ENCODE measurements around the gene INSR.
A peak's percentile ranks its signal among the peaks of the same experiment; 100 is the strongest.

The INSR gene

GRCh38 chr19:7104747-7105447 is 189.3 kb downstream of the INSR start:
- Histone ChIP-seq H3K4me3 (no peak overlapping the region), H3K27me3 (ENCODE audit: low read depth) (no peaks in the 10 kb centered on the region), H3K36me3 (replicated peaks) (no peaks in the 10 kb centered on the region), H3K9me3 (no peaks in the 10 kb centered on the region), H3K4me1 (peaks cover under 1% of the 10 kb centered on the region; the same call in 1 of the 2 replicates)
- no peak for DNase-seq (ENCODE audit: low spot score in 2 of 2)
- in situ Hi-C loops (cut with MboI; ENCODE audit: low sequenced_read_pairs): loop anchor here (5.0 to 25.0 kb wide), 2 partner anchors 237 to 707 kb away; no protein-coding TSS in a partner anchor

DNA sequence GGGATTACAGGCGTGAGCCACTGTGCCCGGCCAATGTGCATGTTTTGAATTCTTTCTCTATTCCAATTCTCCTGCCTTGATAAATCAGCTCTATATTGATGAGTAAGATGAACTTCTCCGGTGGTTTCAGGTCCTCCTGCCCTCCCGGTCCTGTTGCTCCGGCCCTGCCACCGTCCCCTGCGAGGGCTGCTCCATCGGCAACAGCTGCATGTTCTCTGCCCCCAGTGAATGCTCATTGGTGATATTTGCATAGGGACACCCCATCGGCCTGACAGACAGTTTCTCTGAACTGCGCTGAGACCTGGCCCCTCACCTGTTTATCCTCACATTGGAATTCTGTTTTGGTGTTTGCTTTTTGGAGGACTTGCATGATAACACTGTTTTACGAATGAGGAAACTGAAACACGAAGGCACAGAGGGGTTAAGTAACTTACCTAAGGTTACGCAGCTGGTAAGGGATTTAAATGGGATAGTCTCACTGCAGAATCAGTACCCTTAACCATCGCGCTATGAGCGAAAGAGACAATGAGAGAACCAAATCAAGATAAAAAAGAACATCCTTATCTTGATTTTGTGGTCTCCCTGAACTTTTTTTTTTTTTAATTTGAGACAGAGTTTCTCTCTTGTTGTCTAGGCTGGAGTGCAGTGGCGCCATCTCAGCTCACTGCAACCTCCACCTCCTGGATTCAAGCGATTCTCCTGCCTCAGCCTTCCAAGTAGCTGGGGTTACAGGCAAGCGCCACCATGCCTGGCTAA is 192.5 kb downstream of the INSR start:
- Histone ChIP-seq H3K4me3 (no peak overlapping the region), H3K36me3 (replicated peaks) (no peaks in the 10 kb centered on the region), H3K4me1 (peaks cover 5% of the 10 kb centered on the region), H3K27me3 (ENCODE audit: low read depth) (no peaks in the 10 kb centered on the region), H3K9me3 (no peaks in the 10 kb centered on the region; the same call in 1 of the 2 replicates)
- DNase-seq (ENCODE audit: low spot score in 2 of 2): no peak
- in situ Hi-C loops (cut with MboI; ENCODE audit: low sequenced_read_pairs): loop anchor here (5.0 to 25.0 kb wide), 2 partner anchors 241 to 711 kb away; no protein-coding TSS in a partner anchor

- H3K27me3 ChIP-seq (ENCODE audit: low read depth): no peaks in the 10 kb centered on the region
- in situ Hi-C loops (cut with MboI; ENCODE audit: low sequenced_read_pairs): no loop called here
- peaks cover 1% of the 10 kb centered on the region; the same call in 1 of the 2 replicates for H3K9me3 ChIP-seq
- peaks cover 5% of the 10 kb centered on the region for H3K4me1 ChIP-seq
- H3K36me3 ChIP-seq (replicated peaks): no peaks in the 10 kb centered on the region
- peak overlapping the region; percentile 54 for H3K4me3 ChIP-seq
- peak in 1 of 2 experiments; percentile 95 for DNase-seq (ENCODE audit: low spot score in 2 of 2)
Measured at GRCh38 chr19:7099597-7099921, 194.7 kb downstream of the INSR start.

- Histone ChIP-seq H3K9me3 (peaks cover 4% of the 10 kb centered on the region; the same call in 1 of the 2 replicates), H3K36me3 (replicated peaks) (no peaks in the 10 kb centered on the region), H3K4me1 (peaks cover 5% of the 10 kb centered on the region), H3K4me3 (peak overlapping the region; percentile 54), H3K27me3 (ENCODE audit: low read depth) (no peaks in the 10 kb centered on the region)
- in situ Hi-C loops (cut with MboI; ENCODE audit: low sequenced_read_pairs): no loop called here
- peak; percentile 85 to 95 for DNase-seq (ENCODE audit: low spot score in 2 of 2)
Measured at GRCh38 chr19:7098701-7099596, 195.3 kb downstream of the INSR start.

- Histone ChIP-seq H3K36me3 (replicated peaks) (no peaks in the 10 kb centered on the region), H3K4me3 (peak overlapping the region; percentile 54), H3K9me3 (peaks cover 5% of the 10 kb centered on the region; the same call in 1 of the 2 replicates), H3K27me3 (ENCODE audit: low read depth) (no peaks in the 10 kb centered on the region), H3K4me1 (peaks cover 5% of the 10 kb centered on the region)
- DNase-seq (ENCODE audit: low spot score in 2 of 2): no peak
- in situ Hi-C loops (cut with MboI; ENCODE audit: low sequenced_read_pairs): no loop called here
Measured at GRCh38 chr19:7098096-7098495, 196.1 kb downstream of the INSR start.

DNA sequence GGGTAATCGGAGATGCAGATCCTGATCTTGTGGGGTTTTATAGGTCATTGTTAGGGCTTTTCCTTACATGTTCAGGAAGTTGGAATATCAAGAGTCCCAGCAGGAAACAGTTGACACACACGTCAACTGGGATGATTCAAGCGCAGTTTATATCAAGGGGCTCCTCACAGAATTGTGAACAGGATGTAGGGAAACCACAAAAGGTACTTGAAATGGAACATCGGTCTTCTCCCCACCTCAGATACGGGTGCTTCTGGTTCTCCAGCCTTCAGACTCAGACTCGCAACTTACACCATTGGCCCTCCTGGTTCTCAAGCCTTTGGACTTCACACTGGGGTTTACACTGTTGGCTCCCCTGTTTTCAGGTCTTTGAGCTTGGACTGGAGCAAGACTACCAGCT is 205.2 kb downstream of the INSR start:
- Histone ChIP-seq H3K4me1 (no peaks in the 10 kb centered on the region), H3K9me3 (peaks cover 13% of the 10 kb centered on the region), H3K36me3 (replicated peaks) (peaks cover 12% of the 10 kb centered on the region), H3K27me3 (ENCODE audit: low read depth) (no peaks in the 10 kb centered on the region), H3K4me3 (no peak overlapping the region)
- DNase-seq (ENCODE audit: low spot score in 2 of 2): no peak
- in situ Hi-C loops (cut with MboI; ENCODE audit: low sequenced_read_pairs): no loop called here

DNA sequence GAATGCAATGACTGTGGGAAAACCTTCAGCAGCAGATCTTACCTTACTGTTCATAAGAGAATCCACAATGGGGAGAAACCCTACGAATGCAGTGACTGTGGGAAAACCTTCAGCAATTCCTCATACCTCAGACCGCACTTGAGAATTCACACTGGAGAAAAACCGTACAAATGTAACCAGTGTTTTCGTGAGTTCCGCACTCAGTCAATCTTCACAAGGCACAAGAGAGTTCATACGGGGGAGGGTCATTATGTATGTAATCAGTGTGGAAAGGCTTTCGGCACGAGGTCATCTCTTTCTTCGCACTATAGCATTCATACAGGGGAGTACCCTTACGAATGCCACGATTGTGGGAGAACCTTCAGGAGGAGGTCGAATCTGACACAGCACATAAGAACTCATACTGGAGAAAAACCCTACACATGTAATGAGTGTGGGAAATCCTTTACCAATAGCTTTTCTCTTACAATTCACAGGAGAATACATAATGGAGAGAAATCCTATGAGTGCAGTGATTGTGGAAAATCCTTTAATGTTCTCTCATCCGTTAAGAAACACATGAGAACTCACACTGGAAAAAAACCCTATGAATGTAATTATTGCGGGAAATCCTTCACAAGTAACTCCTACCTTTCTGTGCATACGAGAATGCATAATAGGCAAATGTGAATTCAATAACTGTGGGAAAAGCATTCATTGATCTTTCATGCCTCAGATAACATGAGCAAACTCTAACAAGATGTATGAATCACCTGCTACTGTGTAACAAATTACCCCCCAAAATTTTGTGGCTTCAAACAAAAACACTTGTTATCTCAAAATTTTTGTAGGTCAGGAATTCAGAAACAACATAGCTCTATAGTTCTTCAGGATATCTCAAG is 210.9 kb downstream of the INSR start:
- H3K9me3 ChIP-seq: peaks cover 41% of the 10 kb centered on the region
- in situ Hi-C loops (cut with MboI; ENCODE audit: low sequenced_read_pairs): no loop called here

DNA sequence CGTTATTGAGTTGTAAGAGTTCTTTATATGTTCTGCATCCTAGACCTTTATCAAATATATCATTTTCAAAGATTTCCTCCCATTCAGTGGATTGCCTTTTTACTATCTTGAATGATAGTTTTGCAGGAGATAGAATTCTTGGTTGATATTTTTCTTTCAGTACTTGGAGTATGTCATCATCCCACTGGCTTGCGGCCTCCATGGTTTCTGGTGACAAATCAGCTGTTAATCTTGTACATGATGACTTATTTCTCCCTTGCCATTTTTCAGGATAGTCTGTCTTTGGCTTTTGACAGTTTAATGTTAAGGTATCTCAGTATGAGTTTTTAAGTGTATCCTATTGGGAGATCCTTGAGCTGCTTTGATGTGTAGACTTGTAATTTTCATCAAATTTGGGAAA is 216.2 kb downstream of the INSR start:
- H3K27me3 ChIP-seq (ENCODE audit: low read depth): no peaks in the 10 kb centered on the region
- H3K36me3 ChIP-seq (replicated peaks): peaks cover 79% of the 10 kb centered on the region
- DNase-seq (ENCODE audit: low spot score in 2 of 2): no peak
- H3K4me3 ChIP-seq: no peak overlapping the region
- in situ Hi-C loops (cut with MboI; ENCODE audit: low sequenced_read_pairs): no loop called here
- peaks cover 19% of the 10 kb centered on the region for H3K9me3 ChIP-seq
- no peaks in the 10 kb centered on the region for H3K4me1 ChIP-seq

More for the DNA sequence above, 210.9 kb downstream of the INSR start:
- no peaks in the 10 kb centered on the region for H3K27me3 ChIP-seq (ENCODE audit: low read depth)
- H3K4me1 ChIP-seq: no peaks in the 10 kb centered on the region
- H3K4me3 ChIP-seq: no peak overlapping the region
- DNase-seq (ENCODE audit: low spot score in 2 of 2): no peak
- H3K36me3 ChIP-seq (replicated peaks): peaks cover 66% of the 10 kb centered on the region

DNA sequence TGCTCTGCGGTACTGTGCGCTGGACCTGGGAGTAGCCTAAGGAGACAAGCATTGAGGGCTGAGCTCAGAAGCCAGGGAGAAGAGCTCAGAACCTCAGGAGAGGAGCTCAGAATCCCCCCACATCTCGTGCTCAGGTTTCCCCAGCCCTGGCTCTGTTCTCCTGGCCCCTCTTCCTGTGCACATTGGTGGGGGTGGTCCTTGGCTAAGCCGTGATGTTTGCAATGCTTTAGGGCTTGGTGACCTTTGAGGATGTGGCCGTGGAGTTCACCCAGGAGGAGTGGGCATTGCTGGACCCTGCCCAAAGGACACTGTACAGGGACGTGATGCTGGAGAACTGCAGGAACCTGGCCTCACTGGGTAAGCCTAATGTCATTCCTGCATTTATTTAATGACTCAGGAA is 218.1 kb downstream of the INSR start:
- Histone ChIP-seq H3K36me3 (replicated peaks) (peaks cover 68% of the 10 kb centered on the region), H3K27me3 (ENCODE audit: low read depth) (no peaks in the 10 kb centered on the region), H3K9me3 (peaks cover 10% of the 10 kb centered on the region), H3K4me1 (no peaks in the 10 kb centered on the region), H3K4me3 (no peak overlapping the region)
- in situ Hi-C loops (cut with MboI; ENCODE audit: low sequenced_read_pairs): no loop called here
- DNase-seq (ENCODE audit: low spot score in 2 of 2): no peak

DNA sequence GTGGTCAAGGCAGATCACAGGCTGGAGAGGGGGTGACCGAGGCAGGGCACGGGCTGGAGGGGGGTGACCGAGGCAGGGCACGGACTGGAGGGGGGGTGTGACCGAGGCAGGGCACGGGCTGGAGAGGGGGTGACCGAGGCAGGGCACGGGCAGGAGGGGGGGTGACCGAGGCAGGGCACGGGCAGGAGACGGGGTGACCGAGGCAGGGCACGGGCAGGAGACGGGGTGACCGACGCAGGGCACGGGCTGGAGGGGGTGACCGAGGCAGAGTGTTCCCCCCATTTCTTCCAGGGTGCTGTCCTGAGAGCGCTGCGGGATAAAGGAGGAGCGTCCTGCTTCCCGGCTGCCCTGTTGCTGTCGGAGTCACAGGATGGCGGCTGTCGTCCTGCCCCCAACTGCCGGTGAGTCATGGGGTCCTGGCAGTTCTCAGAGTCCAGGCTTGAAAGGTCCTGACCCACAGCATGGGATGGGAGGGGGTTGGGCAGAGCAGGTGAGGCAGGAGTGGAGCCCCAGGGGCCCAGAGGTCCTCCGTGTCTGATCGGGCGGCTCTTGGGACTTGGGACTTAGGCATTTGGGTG is 219.4 kb downstream of the INSR start:
- H3K27me3 ChIP-seq (ENCODE audit: low read depth): no peaks in the 10 kb centered on the region
- no peak overlapping the region for H3K4me3 ChIP-seq
- H3K4me1 ChIP-seq: no peaks in the 10 kb centered on the region
- peaks cover 54% of the 10 kb centered on the region for H3K36me3 ChIP-seq (replicated peaks)
- in situ Hi-C loops (cut with MboI; ENCODE audit: low sequenced_read_pairs): no loop called here
- H3K9me3 ChIP-seq: peaks cover 5% of the 10 kb centered on the region
- DNase-seq (ENCODE audit: low spot score in 2 of 2): no peak

DNA sequence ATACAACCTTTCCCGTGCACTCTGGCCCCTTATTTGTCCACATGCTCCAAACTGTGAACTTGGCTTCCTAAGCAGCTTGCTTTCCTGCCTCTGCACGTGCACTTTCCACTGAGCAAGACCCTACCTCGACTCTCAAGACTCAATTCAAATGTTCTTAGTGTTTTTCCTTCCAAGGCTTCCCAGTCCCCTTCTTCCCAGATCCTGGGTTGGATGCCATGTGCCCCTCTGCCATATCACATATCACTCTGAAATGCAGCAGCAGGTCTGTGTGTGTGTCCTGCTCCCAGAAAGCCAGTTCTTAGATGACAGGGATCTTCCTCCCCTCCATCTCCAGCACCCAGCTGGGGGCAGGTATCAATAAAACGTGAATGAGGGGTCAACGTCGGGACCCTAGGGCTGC is 221.7 kb downstream of the INSR start:
- no peaks in the 10 kb centered on the region for H3K27me3 ChIP-seq (ENCODE audit: low read depth)
- peaks cover 35% of the 10 kb centered on the region for H3K36me3 ChIP-seq (replicated peaks)
- no peaks in the 10 kb centered on the region for H3K9me3 ChIP-seq
- H3K4me3 ChIP-seq: no peak overlapping the region
- DNase-seq (ENCODE audit: low spot score in 2 of 2): no peak
- H3K4me1 ChIP-seq: peaks cover 3% of the 10 kb centered on the region; the same call in 1 of the 2 replicates
- in situ Hi-C loops (cut with MboI; ENCODE audit: low sequenced_read_pairs): no loop called here

GRCh38 chr19:7069904-7070226 is 224.3 kb downstream of the INSR start:
- in situ Hi-C loops (cut with MboI; ENCODE audit: low sequenced_read_pairs): no loop called here
- Histone ChIP-seq H3K36me3 (replicated peaks) (peaks cover 12% of the 10 kb centered on the region), H3K9me3 (no peaks in the 10 kb centered on the region), H3K27me3 (ENCODE audit: low read depth) (no peaks in the 10 kb centered on the region), H3K4me1 (peaks cover 3% of the 10 kb centered on the region; the same call in 1 of the 2 replicates), H3K4me3 (peak overlapping the region; percentile 98)
- no peak for DNase-seq (ENCODE audit: low spot score in 2 of 2)

Data from HAP-1 (cell line).